Mucosa of descending colon (tissue), 3 donors: Measurements from ENCODE around the gene LRRC23. TPM values are rescaled to one million over a fixed set of nuclear protein-coding genes. Genes with fewer than 3 reads are reported as not detected.
A peak's percentile ranks its signal among the peaks of the same experiment; 100 is the strongest.
"Not testable (repeated sequence)": the region's sequence is repeated elsewhere in the genome, so short reads cannot be mapped to it uniquely, and the experiment has no call there.

Experiments used
- ATAC-seq: fragments of 200-7000 bp; cut with Tn5 transposase; one replicate; pipeline ENCODE4 v1.9.1; 2020; ENCODE audit warnings: mild to moderate bottlenecking, moderate library complexity
- DNase-seq, 3 donors: peaks; one replicate each; pipeline ENCODE4 v3.0.0-alpha.2; 2020
- H3K36me3 ChIP-seq: fragments of 200-600 bp; one replicate; pipeline ENCODE4 v1.8.0; 2021; ENCODE audit warnings: low read depth, mild to moderate bottlenecking
- H3K4me1 ChIP-seq: fragments of 200-600 bp; one replicate; pipeline ENCODE4 v1.8.0; 2021; ENCODE audit warnings: low read depth, mild to moderate bottlenecking
- H3K4me3 ChIP-seq: fragments of 200-600 bp; one replicate; pipeline ENCODE4 v1.8.0; 2021; ENCODE audit warnings: mild to moderate bottlenecking
- H3K9me3 ChIP-seq: fragments of 200-600 bp; one replicate; pipeline ENCODE4 v1.8.0; 2021; ENCODE audit warnings: mild to moderate bottlenecking
- intact Hi-C, 2 donors: fragments of 100-400 bp; cut with DNase I in 1 of 2; cut with micrococcal nuclease in 1 of 2; formaldehyde crosslinking; loops; one replicate each; pipeline versions ENCODE4 v1.11.0 to v1.11.1; 2022; cut with DNase I, micrococcal nuclease
- total RNA-seq, 3 donors: library from RNA; stranded (reverse); fragmentation: NEBNext Ultra II Directional in 2 of 3; extraction: Animal tissue kit (Norgen Biotek cat#: 25700) in 2 of 3; gene quantifications; one replicate each; pipeline versions ENCODE4 v1.2.1 to v1.2.4, GENCODE V29; 2021 to 2023
- TF ChIP-seq, protein P1 (sequence below): fragments of 200-600 bp; IDR thresholded peaks from one replicate; pipeline ENCODE4 v1.8.0; 2022; ENCODE audit warnings: antibody characterized with exemption, mild to moderate bottlenecking
- donor health status: DM: no; HTN: no; CAD: no; lungs with moderate emphysema.
- donor health status: DM: no; HTN: no; CAD: no.
- donor health status: DM: no; HTN: yes; CAD: no.

The LRRC23 gene
- total RNA-seq, 3 donors from 2014 or later: 4.7 to 11.8 (median 4.9) TPM

DNA sequence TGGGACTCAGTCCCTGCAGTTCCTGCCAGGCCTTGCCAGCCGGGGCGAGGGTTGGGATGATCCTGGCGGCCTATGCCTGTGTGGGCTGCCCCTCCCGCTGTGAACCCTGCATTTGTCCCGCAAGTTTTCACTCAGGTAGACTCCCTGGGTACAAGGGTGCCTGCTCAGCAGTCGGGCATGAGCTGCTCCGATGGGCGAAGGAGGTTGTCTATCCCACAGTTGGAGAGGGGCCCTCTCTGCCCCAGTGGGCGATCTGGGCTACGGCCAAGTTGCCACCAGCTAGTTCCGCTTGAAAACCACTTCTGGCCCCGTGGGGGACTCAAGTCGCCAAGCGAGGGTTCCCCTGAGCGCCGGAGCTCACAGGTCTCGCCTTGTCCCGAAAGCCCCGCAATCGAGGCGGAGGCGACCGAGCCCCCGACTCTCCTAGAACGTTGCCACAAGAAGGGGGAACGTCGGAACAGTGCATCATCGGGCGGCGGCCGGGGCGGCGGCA, 37.7 kb upstream of the LRRC23 start:
- Histone ChIP-seq H3K9me3 (no peaks in the 10 kb centered on the region), H3K4me3 (peak overlapping the region; percentile 99), H3K4me1 (peaks cover 32% of the 10 kb centered on the region), H3K36me3 (no peaks in the 10 kb centered on the region)
- ATAC-seq: peak; percentile 2
- TF ChIP-seq, protein P1, sequence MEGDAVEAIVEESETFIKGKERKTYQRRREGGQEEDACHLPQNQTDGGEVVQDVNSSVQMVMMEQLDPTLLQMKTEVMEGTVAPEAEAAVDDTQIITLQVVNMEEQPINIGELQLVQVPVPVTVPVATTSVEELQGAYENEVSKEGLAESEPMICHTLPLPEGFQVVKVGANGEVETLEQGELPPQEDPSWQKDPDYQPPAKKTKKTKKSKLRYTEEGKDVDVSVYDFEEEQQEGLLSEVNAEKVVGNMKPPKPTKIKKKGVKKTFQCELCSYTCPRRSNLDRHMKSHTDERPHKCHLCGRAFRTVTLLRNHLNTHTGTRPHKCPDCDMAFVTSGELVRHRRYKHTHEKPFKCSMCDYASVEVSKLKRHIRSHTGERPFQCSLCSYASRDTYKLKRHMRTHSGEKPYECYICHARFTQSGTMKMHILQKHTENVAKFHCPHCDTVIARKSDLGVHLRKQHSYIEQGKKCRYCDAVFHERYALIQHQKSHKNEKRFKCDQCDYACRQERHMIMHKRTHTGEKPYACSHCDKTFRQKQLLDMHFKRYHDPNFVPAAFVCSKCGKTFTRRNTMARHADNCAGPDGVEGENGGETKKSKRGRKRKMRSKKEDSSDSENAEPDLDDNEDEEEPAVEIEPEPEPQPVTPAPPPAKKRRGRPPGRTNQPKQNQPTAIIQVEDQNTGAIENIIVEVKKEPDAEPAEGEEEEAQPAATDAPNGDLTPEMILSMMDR: no peak
- intact Hi-C loops: no loop called here
- peak in 1 of 3 donors; percentile 92 for DNase-seq

DNA sequence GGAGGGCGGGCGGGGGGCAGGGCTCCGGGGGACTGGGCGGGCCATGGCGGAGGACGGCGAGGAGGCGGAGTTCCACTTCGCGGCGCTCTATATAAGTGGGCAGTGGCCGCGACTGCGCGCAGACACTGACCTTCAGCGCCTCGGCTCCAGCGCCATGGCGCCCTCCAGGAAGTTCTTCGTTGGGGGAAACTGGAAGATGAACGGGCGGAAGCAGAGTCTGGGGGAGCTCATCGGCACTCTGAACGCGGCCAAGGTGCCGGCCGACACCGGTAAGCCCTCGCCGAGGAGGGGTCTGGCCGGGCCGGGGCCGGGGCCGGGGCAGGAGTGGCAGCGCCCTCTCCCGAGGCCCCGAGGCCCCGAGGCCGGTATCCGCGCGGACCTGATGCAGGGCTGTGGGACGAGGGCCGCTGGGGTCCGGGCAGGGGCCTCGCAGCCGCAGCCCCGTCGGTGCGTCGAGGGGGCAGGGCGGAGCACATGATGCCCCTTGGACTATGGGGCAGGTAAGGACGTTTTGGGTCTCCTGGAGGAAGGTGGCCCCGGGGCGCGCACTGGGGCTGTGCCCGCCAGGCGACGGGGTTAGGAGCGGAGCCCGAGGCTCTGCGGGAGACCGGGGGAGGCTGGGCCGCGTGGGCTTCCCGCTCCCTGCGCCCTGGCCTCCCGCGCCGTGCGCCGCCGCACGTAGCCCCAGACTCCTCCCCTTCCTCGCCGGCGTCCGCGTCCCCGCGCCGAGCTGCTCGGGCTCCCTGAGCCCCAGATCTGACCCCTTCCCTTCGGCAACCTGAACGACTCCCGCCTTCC, 37.0 kb upstream of the LRRC23 start, which contains the start of gene TPI1:
Gene TPI1, plus strand, starts transcription at position 119 of the 798 bp plus-strand sequence. Its CDS starts 36 bp downstream, at position 155.
- ATAC-seq: peak; percentile 84
- intact Hi-C loops: no loop called here
- peak; percentile 80 to 91 (median 88) for DNase-seq
- Histone ChIP-seq H3K36me3 (no peaks in the 10 kb centered on the region), H3K9me3 (no peaks in the 10 kb centered on the region), H3K4me1 (peaks cover 35% of the 10 kb centered on the region), H3K4me3 (peak within 1 kb of the TSS; percentile 99)
- TF ChIP-seq, protein P1: no peak

DNA sequence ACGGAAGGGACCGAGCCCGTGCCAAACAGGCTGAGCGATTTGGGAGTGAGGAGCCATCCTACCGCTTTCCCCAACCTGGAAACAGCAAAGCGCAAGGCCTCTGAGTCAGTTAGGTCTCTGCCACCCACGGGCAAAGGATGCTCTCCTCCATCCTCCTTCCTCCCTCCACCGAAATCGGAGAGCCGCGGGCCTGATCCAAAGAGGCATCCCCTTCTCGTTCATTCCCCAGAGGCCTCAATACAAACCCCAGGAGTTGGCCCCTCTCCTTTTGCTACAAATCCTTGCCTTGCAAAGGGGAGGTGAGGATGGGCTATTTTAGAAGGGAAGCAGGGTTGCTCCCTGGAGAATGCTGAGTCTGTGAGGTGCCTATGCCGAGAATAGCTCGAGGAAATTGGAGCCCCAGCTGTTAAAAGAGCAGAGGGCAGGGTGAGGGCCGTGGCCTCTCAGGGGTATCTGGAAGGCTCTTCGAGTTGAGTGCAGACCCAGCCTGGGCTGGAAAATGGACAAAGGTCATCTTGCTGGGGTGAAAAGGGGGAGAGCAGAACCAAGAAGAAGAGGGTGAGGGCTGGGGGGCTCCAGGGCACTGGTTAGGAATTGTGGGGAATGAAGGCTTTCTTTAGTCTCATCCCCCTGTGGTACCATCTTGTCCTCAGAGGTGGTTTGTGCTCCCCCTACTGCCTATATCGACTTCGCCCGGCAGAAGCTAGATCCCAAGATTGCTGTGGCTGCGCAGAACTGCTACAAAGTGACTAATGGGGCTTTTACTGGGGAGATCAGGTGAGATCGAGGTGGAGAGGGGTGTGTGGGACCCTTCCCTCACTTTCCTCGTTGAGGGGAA, 36.2 kb upstream of the LRRC23 start:
- Histone ChIP-seq H3K36me3 (no peaks in the 10 kb centered on the region), H3K4me1 (peaks cover 35% of the 10 kb centered on the region), H3K4me3 (peak overlapping the region; percentile 99), H3K9me3 (no peaks in the 10 kb centered on the region)
- intact Hi-C loops: no loop called here
- TF ChIP-seq, protein P1: no peak
- DNase-seq (peak in 1 of 3 donors; percentile 25), ATAC-seq (no peak)

DNA sequence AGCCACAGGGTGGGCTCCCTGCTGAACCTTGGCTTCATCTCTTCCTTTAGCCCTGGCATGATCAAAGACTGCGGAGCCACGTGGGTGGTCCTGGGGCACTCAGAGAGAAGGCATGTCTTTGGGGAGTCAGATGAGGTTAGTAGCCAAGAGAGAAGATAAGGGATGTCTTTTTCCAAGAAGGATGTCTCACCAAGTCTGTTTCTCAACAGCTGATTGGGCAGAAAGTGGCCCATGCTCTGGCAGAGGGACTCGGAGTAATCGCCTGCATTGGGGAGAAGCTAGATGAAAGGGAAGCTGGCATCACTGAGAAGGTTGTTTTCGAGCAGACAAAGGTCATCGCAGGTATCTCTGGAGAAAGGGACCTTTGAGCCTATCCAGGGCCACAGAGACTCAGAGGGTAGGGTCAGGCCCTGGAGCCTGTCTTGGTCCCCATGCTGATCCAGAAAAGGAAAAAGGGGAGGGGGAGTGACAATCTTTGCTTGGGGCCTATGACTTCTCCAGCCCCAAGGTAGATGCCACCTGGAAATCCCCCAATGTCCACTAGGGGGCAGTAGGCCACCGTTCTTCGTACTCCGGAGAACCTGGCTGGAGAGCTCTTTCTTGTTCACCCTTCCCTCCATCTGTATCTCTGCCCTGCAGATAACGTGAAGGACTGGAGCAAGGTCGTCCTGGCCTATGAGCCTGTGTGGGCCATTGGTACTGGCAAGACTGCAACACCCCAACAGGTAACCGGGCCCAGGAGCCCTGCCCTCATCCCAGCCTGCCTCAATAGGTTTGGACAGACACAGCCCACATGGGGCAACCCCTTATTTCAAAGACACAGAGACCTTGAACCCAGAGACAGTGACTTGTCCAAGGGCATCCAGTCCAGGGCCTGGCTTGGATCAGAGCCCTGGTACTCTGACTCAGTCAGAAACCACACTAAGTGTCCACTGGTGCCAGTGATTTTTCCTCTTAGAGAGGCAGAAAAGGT, 35.3 kb upstream of the LRRC23 start:
- peak; percentile 19 for ATAC-seq
- Histone ChIP-seq H3K36me3 (no peaks in the 10 kb centered on the region), H3K9me3 (no peaks in the 10 kb centered on the region), H3K4me3 (no peak overlapping the region), H3K4me1 (peaks cover 35% of the 10 kb centered on the region)
- intact Hi-C loops: no loop called here
- peak; percentile 73 to 92 (median 85) for DNase-seq
- TF ChIP-seq, protein P1: peak; percentile 82

DNA sequence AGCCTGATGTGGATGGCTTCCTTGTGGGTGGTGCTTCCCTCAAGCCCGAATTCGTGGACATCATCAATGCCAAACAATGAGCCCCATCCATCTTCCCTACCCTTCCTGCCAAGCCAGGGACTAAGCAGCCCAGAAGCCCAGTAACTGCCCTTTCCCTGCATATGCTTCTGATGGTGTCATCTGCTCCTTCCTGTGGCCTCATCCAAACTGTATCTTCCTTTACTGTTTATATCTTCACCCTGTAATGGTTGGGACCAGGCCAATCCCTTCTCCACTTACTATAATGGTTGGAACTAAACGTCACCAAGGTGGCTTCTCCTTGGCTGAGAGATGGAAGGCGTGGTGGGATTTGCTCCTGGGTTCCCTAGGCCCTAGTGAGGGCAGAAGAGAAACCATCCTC, 34.3 kb upstream of the LRRC23 start:
- H3K9me3 ChIP-seq, DNase-seq, H3K36me3 ChIP-seq, H3K4me3 ChIP-seq, intact Hi-C loops, ATAC-seq: not testable (repeated sequence)
- H3K4me1 ChIP-seq: peaks cover 35% of the 10 kb centered on the region
